Panc1 (cell line): Measurements from ENCODE around the gene PGLYRP2. TPM values are rescaled to one million over a fixed set of nuclear protein-coding genes. Genes with fewer than 3 reads are reported as not detected.

Experiments
- ATAC-seq: fragments of 200-7000 bp; cut with Tn5 transposase; 2 replicates; pipeline ENCODE4 v1.9.1; 2020; ENCODE audit warnings: mild to moderate bottlenecking, moderate library complexity
- BruUV-seq: library from RNA; stranded (reverse); fragments of 400-500 nt; replicated peaks from 2 replicates; lab custom pipeline; 2021; lab: Mats Ljungman, UMichigan
- CTCF ChIA-PET: fragments of 300-600 bp; sonication (Branson Sonifier 250); formaldehyde crosslinking; loops from one replicate; lab custom pipeline; 2022; ENCODE audit warnings: antibody characterized with exemption; lab: Charles Lee
- POLR2A ChIA-PET: fragments of 300-600 bp; sonication (Branson Sonifier 250); formaldehyde crosslinking; loops from one replicate; lab custom pipeline; 2022; ENCODE audit warnings: antibody characterized with exemption; lab: Charles Lee
- DNase-seq: peaks from one replicate; pipeline ENCODE4 v3.0.0-alpha.2; 2010; ENCODE audit warnings: low read depth, low spot score
- H3K27ac ChIP-seq: 2 replicates; pipeline ENCODE4 v1.5.1; 2011; ENCODE audit warnings: mild to moderate bottlenecking, low read length, inconsistent platforms
- H3K27me3 ChIP-seq: fragments of 200-500 bp; sonication (Bioruptor generic); 2 replicates; pipeline ENCODE4 v1.6.0; 2014; ENCODE audit warnings: low read length, inconsistent platforms; ENCODE audit not compliant: control insufficient read depth, insufficient read depth
- H3K36me3 ChIP-seq: fragments of 200-500 bp; sonication (Bioruptor generic); 2 replicates; pipeline ENCODE4 v1.5.1; 2014; ENCODE audit warnings: inconsistent platforms, mild to moderate bottlenecking, low read length, moderate library complexity; ENCODE audit not compliant: control insufficient read depth, insufficient read depth
- H3K4me1 ChIP-seq: 2 replicates; pipeline ENCODE4 v1.5.1; 2011; ENCODE audit warnings: inconsistent platforms, mild to moderate bottlenecking, low read length, moderate library complexity; ENCODE audit not compliant: control insufficient read depth, insufficient read depth
- H3K4me3 ChIP-seq, 2 experiments: 2 replicates each; pipeline ENCODE4 v1.5.1; 2011 to 2012; ENCODE audit warnings: low read depth in 2 of 2, low read length in 2 of 2, mild to moderate bottlenecking in 2 of 2, inconsistent platforms in 1 of 2, moderate library complexity in 1 of 2
- H3K9me3 ChIP-seq: fragments of 200-500 bp; sonication (Bioruptor generic); 2 replicates; pipeline ENCODE4 v1.5.1; 2014; ENCODE audit warnings: low read depth, mild to moderate bottlenecking, inconsistent platforms, low read length, moderate library complexity; ENCODE audit not compliant: control insufficient read depth, insufficient read depth
- POLR2AphosphoS5 ChIP-seq: IDR thresholded peaks from 2 replicates; pipeline ENCODE4 v1.6.1; 2012; ENCODE audit warnings: mild to moderate bottlenecking, low read depth, low read length, moderate library complexity
- REST ChIP-seq, 2 experiments: IDR thresholded peaks; 2 replicates each; pipeline ENCODE4 v1.6.1; 2011 to 2012; ENCODE audit warnings: low read depth in 2 of 2, control low read depth in 1 of 2, low read length in 1 of 2, mild to moderate bottlenecking in 1 of 2, moderate library complexity in 1 of 2; ENCODE audit not compliant: insufficient read depth in 1 of 2
- SIN3A ChIP-seq: IDR thresholded peaks from 2 replicates; pipeline ENCODE4 v1.6.1; 2012; ENCODE audit warnings: low read depth, mild to moderate bottlenecking, low read length, moderate library complexity, borderline replicate concordance; ENCODE audit not compliant: insufficient read depth
- TCF7L2 ChIP-seq: IDR thresholded peaks from 2 replicates; pipeline ENCODE4 v1.6.1; 2011; ENCODE audit warnings: mild to moderate bottlenecking, low read depth, low read length, inconsistent platforms
- in situ Hi-C: cut with HindIII; loops from 2 replicates; pipeline ENCODE4 v1.10.0; 2016; ENCODE audit warnings: low sequenced_read_pairs, low pct_unique_long_range_greater_than_20kb
- intact Hi-C: fragments of 100-400 bp; cut with micrococcal nuclease; formaldehyde crosslinking; loops from one replicate; pipeline ENCODE4 v1.10.0; 2022; ENCODE audit not compliant: unreplicated experiment
- total RNA-seq: library from RNA; stranded (reverse); gene quantifications from one replicate; pipeline ENCODE4 v1.2.1, GENCODE V29; 2021; ENCODE audit not compliant: unreplicated experiment
- TF ChIP-seq, protein P1 (sequence below): fragments of 450-650 bp; IDR thresholded peaks from 2 replicates; pipeline ENCODE4 v1.5.1; 2017; ENCODE audit warnings: mild to moderate bottlenecking

Gene PGLYRP2
- total RNA-seq, 1 experiment from 2014 or later = not detected

DNA sequence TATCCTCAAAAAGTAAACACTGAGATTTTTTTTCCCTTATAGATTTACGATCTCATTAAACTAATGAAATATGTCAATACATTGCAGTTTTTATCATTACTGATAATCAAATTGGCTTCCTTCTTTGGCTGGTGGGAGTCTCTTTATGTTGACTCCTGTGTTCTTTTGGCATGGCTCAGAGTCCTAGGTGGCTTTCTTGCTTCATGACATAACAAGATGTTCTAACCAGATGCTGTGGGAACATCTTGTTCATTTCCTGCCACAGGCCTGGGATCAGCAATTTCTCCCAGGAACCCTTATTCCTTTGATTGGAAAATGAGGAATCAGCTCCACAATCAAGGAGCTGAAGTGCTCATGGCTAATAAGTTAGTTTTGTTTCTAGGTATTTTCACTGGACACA is 15.8 kb upstream of the PGLYRP2 start:
- Histone ChIP-seq H3K27me3 (no peaks in the 10 kb centered on the region), H3K4me3 (no peak overlapping the region), H3K27ac (no peak overlapping the region), H3K36me3 (no peaks in the 10 kb centered on the region), H3K4me1 (no peaks in the 10 kb centered on the region), H3K9me3 (no peaks in the 10 kb centered on the region)
- in situ Hi-C loops (no loop called here), intact Hi-C loops (no loop called here)
- TF ChIP-seq, protein P1, sequence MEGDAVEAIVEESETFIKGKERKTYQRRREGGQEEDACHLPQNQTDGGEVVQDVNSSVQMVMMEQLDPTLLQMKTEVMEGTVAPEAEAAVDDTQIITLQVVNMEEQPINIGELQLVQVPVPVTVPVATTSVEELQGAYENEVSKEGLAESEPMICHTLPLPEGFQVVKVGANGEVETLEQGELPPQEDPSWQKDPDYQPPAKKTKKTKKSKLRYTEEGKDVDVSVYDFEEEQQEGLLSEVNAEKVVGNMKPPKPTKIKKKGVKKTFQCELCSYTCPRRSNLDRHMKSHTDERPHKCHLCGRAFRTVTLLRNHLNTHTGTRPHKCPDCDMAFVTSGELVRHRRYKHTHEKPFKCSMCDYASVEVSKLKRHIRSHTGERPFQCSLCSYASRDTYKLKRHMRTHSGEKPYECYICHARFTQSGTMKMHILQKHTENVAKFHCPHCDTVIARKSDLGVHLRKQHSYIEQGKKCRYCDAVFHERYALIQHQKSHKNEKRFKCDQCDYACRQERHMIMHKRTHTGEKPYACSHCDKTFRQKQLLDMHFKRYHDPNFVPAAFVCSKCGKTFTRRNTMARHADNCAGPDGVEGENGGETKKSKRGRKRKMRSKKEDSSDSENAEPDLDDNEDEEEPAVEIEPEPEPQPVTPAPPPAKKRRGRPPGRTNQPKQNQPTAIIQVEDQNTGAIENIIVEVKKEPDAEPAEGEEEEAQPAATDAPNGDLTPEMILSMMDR = no peak
- no peak for TF ChIP-seq TCF7L2
- TF ChIP-seq SIN3A = no peak
- no peak for TF ChIP-seq REST (IDR thresholded peaks at IDR 0.05; ENCODE audit: insufficient read depth in 1 of 2, low read depth in 2 of 2, low read length in 1 of 2)
- no peak for TF ChIP-seq POLR2AphosphoS5
- no peak for DNase-seq
- ChIA-PET CTCF (interaction anchor here (0.6 kb wide), 1 partner anchor 113 kb away, joined by 3 read pairs; no protein-coding TSS in a partner anchor), POLR2A (no interaction called here)
- BruUV-seq = no TSS peak
- no peak for ATAC-seq

DNA sequence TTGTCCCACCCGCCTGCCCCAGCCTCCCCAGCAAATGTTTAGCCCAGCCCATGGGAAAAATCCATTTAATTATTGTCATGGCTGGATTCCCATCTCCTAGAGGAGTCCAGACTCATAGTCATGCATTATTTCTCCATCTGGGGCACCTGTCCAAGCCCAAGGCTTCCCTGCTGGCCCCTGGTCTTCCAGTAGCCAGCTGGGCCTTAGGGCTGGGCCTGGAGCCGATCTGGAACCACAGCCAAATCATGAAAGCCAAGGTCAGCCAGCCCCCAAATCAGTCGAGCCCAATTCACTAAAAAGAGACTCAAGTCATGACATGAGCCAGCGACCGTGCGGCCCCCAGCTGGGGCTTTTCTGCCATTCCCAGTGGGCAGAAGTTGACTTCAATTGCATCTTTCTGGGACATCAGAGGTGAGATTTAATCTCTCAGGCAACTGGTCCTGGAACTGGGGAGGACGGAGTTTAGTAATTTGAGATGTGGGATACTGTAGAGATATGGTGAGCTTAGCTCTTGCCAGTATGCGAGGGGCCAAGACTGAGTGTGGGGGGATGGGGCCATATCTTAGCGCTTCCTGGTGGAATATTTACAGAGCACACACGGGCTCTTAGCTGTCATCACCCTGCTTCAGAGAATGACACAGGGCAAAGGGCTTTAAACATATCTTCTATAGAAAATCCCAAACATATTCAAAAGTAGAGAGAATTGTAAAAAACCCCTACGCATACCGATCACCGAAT is 9.4 kb upstream of the PGLYRP2 start:
- DNase-seq (no peak), ATAC-seq (no peak)
- intact Hi-C loops (no loop called here), in situ Hi-C loops (no loop called here)
- Histone ChIP-seq H3K4me1 (no peaks in the 10 kb centered on the region), H3K36me3 (no peaks in the 10 kb centered on the region), H3K27ac (no peak overlapping the region), H3K4me3 (no peak overlapping the region), H3K27me3 (no peaks in the 10 kb centered on the region), H3K9me3 (no peaks in the 10 kb centered on the region)
- no TSS peak for BruUV-seq
- TF ChIP-seq, protein P1 = no peak
- no peak for TF ChIP-seq REST (IDR thresholded peaks at IDR 0.05; ENCODE audit: insufficient read depth in 1 of 2, low read depth in 2 of 2, low read length in 1 of 2)
- TF ChIP-seq POLR2AphosphoS5 = no peak
- TF ChIP-seq TCF7L2 = no peak
- TF ChIP-seq SIN3A = no peak
- CTCF ChIA-PET = no interaction called here
- POLR2A ChIA-PET = no interaction called here
